Loucy (cell line): ENCODE measurements around the gene LAMC3.

Source experiments
- EZH2phosphoT487 ChIP-seq: fragments of 200-600 bp; IDR thresholded peaks from 2 replicates; pipeline ENCODE4 v1.6.1; 2018; ENCODE audit warnings: antibody characterized with exemption, mild to moderate bottlenecking, moderate library complexity, borderline replicate concordance
- TF ChIP-seq, protein P1 (sequence below): fragments of 200-600 bp; sonication (generic); conservative IDR thresholded peaks from 2 replicates; pipeline ENCODE4 v1.5.1; 2014; ENCODE audit warnings: mild to moderate bottlenecking, antibody characterized with exemption, low read length

DNA sequence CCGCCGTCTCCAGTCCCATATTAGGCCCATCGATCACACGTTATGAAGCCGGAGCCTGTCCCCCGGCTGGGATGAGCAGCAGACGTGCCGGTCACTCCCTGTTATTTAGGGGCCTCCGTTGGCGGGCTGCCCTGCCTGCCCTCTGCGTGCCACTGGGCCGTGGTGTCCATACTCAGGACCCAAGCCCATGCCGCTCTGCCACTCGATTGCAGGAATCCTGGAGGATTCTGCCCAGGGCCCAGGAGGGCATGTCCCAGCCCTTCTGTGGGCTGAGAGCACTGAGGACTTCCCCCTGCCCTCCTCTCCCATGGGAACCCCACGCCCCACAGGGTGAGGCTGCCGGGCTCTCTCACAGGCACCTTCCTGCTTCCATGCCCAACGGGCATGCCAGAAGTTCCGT, 19.6 kb upstream of the LAMC3 start:
- TF ChIP-seq, protein P1, sequence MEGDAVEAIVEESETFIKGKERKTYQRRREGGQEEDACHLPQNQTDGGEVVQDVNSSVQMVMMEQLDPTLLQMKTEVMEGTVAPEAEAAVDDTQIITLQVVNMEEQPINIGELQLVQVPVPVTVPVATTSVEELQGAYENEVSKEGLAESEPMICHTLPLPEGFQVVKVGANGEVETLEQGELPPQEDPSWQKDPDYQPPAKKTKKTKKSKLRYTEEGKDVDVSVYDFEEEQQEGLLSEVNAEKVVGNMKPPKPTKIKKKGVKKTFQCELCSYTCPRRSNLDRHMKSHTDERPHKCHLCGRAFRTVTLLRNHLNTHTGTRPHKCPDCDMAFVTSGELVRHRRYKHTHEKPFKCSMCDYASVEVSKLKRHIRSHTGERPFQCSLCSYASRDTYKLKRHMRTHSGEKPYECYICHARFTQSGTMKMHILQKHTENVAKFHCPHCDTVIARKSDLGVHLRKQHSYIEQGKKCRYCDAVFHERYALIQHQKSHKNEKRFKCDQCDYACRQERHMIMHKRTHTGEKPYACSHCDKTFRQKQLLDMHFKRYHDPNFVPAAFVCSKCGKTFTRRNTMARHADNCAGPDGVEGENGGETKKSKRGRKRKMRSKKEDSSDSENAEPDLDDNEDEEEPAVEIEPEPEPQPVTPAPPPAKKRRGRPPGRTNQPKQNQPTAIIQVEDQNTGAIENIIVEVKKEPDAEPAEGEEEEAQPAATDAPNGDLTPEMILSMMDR: no peak
- TF ChIP-seq EZH2phosphoT487: no peak
